HG03159 (cell line): ENCODE results near the gene NCAM1.

Experiments used
- ATAC-seq: cut with Tn5 transposase; IDR thresholded peaks from one replicate; pipeline ENCODE4 v1.9.1; 2021; ENCODE audit warnings: mild to moderate bottlenecking, moderate library complexity; ENCODE audit not compliant: unreplicated experiment

The NCAM1 gene

DNA sequence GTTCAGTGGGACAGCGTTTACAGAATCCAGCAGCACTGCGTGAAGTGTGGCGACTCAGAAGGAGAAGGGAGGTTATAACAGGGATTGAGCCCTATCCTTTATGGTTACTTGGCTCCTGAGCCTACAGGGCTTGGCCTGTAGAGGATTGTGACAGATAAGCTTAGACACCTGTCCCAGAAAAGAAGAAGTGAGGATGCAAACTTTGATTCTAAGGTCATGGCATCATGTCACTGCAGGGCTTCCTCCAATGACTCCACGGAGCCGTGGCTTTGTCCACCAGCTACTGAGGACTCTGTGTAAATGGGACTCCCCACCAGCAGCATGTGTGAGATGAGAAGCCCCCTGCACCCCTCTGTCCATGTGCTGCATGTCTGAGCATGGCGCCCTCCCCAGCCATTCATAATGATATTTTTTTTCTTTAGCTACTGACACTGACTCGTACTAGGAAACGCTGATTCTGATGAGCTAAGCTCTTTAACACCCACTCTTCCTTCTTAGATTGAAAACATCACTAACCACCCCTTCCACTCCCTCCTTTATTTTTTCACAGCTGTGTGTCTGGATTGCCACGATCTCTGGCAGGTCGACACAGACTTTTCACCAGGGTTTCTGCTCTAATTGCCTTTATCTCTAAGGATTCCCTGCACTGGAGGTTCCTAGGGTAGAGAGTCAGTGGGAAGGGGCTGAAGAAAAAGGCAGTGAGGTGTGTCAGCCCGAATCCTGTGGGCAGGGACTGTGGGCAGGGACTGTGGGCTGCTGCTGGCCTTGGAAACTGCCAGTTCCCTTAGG, 287.7 kb downstream of the NCAM1 start:
- no peak for ATAC-seq

GRCh38 chr11:113249491-113249763, 288.2 kb downstream of the NCAM1 start:
- ATAC-seq, result no peak

DNA sequence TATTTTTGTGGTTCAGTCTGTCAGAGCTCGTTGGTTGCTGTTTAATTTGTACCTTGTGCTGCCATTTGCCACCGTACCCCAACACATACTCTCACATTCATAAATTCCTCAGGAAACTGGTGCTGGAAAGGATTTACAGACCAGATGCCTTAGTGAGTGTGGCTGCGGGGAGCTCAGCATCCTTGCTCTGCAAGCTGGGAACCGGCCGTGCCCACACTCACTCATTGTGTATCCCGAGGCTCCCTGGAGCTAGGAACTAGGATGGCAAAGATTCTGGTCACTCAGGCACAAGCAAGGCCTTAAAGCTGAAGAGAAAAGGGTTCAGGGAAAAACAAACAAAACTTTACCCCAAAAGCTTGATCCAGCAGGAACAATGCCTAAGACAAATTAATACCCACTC, 288.6 kb downstream of the NCAM1 start:
- no peak for ATAC-seq

DNA sequence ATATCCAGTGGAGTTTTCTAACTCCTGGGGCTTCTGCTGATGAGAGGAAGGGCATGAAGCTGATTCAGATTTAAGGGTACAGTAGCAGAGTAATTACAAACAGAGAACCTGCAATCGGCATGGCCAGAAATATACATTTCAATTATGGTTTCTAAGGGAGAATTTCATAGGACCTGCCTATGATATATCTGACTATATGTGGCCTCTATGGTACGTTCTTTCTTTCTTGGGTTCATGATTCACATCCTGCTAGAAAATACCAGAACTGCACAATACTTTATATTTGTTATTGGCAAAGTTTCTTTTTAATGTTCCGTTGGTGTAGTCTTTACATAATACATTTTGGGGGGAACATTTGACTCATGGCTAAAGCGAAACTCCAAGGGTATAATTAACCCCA, 290.1 kb downstream of the NCAM1 start:
- no peak for ATAC-seq

- ATAC-seq, result no peak
Measured at GRCh38 chr11:113253406-113253805, 292.2 kb downstream of the NCAM1 start.

DNA sequence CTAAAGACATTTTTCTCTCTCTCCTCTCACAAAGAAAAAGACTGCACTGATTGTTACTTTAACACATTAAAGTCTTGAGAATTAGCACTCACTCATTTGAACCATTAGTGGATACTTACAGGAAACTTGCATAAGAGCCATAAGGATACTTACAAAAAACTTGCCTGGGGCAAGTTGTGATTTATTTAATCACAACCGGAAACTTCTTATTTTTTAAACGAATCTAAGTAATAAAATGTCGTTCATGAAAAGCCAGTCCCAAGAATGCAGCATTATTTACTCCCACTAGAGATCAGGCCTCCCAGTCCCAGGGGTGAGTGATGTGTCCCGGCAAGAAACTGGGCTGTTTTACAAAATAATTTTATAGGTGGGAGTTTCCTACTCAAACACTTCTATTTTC, 293.9 kb downstream of the NCAM1 start:
- no peak for ATAC-seq

GRCh38 chr11:113255741-113256140, 294.5 kb downstream of the NCAM1 start:
- no peak for ATAC-seq

DNA sequence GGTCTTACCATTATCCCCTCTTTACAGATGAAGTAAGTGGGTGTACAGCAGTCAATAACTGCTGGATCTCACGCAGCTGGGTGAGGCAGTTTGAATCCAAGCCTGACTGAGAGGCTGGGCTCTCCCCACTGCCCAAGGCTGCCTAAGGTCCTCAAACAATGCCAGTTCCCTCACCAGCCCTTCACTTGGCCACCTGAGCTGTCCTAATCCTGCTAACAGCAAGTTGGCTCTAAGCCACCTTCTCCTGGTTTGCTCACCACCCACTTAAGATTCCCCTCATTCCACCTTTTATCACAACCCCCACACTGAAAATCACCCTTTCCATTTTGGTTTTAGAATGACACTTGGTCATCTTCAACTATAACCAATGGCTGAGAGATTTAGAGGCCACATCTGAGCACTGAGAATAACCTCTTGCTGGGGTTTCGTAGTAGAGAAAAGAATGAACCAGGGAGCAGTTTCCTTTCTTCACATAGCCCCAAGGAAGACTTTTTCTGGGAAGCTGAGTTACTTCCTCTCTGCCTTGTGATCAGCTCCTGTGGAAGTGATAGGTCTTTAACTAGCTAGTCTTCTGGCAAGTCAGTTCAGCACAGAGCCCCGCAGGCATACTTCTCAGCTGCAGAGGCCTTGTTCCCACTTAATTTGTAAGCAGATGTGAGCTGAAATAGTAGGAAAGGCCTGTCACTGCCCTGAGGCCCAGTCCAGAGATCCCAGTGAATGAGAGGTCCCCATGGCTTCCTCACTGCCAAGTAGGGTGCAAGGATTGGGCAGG, 295.4 kb downstream of the NCAM1 start:
- no peak for ATAC-seq

DNA sequence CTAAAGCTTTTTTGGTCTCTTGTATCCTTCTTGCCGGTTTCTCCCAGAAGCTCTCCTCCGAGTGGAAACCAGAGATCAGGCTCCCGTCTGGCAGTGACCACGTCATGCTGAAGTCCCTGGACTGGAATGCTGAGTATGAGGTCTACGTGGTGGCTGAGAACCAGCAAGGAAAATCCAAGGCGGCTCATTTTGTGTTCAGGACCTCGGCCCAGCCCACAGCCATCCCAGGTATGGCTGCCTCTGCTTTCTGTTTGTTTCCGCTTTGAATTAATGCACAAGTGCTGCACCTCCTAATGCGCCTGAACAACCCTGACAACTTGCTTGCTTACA, 298.8 kb downstream of the NCAM1 start:
- no peak for ATAC-seq

DNA sequence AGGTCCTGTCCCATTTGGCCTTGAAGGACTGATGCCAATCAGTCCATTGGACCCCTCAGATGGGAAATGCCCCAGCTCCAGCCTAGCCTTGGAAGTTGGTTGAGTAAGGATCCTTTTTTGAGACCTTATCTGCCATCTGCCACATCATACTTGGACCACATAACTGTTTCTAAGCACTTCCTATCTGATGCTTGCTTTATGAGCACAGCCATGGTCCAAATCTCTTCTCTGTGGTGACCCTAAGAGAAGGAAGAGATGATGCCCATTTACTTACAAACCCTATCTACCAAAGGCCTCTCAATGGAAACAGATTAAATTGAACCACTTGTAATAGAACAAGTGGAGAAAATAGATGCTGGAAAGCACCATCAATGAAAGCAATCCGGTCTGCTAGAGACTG, 299.3 kb downstream of the NCAM1 start:
- no peak for ATAC-seq

GRCh38 chr11:113261709-113262475, 300.7 kb downstream of the NCAM1 start:
- ATAC-seq, result no peak

DNA sequence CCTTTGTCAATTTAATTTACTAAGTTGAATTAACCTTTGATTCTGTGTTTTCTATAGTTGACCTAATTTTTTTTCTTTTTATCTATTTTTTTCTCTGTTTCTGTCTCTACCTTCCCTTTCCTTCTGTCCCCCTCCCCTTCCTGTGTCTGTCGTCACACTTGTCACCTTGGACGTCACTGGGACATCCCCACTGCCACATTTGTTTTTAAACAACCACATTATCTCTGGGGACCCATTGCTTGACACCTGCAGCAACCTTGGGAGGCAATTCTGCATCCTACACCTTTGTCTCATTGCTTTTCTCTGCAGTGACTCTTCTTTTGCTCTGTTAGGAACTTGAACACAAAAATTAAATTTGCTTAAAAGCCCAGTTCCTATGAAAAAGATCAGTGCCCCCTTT, 301.4 kb downstream of the NCAM1 start:
- no peak for ATAC-seq

- no peak for ATAC-seq
Measured at GRCh38 chr11:113263458-113264259, 302.4 kb downstream of the NCAM1 start.

DNA sequence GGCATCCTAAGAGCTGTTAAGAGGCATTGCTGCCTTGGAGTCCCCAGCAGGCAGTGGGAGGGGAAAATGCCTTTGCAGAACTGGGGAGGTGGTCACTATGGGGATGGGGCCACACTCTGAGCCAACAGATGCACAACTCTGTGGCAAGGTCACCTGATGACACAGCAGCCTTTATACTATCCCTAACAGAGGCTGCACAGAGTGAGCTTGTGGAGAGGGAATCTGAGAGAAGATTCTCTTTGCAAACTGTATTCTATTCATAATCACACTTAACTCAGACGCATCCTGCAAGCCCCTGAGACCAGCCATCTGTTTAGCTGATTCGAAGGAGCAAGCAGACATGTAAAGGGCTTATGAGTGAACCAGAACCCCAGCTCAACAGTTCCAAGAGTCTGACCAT, 304.1 kb downstream of the NCAM1 start:
- ATAC-seq, result no peak

- no peak for ATAC-seq
Measured at GRCh38 chr11:113267493-113267892, 306.3 kb downstream of the NCAM1 start.

- ATAC-seq, result no peak
Measured at GRCh38 chr11:113269096-113269495, 307.9 kb downstream of the NCAM1 start.

DNA sequence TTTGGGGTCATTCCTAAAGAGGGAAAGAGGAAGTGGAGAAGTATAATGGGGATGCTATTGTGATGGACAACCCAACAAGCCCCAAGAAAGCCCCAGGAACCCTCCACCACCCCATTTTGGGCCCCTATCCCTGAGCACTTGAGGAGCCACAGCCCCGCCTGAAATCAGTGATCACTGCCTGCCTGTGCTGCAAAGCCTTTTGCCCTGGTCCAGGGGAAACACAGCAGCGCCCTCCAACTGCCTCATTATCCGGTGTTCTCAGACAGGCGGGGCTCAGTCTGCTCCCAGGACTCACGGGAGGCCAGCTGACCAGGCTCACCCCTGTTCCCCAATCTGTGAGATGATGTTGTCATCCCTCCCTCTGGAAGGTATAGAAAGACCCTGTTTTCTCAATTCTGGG, 308.4 kb downstream of the NCAM1 start:
- no peak for ATAC-seq

DNA sequence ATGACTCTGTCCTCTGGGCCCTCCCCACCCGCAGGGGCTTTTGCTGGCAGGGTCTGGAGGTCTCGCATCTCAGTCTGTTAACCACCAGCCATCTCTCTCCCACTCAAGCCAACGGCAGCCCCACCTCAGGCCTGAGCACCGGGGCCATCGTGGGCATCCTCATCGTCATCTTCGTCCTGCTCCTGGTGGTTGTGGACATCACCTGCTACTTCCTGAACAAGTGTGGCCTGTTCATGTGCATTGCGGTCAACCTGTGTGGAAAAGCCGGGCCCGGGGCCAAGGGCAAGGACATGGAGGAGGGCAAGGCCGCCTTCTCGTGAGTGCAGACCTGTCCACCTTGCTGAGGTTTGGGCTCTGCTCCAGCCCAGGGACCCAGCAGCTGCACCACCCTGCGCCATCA, 308.9 kb downstream of the NCAM1 start:
- no peak for ATAC-seq

DNA sequence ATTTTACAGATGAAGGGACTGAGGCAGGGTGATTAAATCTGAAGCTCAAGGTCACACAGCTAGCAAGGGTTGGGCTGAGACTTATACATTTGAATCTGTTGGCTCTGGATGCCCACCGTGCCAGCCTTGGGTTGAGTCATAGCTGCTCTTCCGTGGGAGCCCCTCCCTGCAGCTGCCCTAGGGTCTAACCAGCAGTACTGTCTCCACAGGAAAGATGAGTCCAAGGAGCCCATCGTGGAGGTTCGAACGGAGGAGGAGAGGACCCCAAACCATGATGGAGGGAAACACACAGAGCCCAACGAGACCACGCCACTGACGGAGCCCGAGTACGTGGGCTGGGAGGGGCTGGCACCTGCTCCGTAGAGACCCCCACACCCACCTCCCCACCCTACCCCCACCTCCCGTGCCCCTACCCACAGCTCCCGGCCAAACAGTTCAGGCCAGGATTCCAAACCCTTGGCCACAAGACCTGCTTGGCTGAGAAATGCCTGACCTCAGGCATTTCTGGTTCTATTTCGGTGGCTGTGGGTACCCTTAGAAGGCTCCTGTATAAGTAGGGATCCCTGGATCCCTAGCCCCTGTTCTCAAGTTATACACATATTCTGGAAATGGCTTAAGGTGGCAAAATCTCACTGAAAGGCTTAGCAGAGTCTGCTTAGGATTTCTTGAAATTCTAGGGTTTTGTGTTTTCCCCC, 310.5 kb downstream of the NCAM1 start:
- ATAC-seq, result no peak

DNA sequence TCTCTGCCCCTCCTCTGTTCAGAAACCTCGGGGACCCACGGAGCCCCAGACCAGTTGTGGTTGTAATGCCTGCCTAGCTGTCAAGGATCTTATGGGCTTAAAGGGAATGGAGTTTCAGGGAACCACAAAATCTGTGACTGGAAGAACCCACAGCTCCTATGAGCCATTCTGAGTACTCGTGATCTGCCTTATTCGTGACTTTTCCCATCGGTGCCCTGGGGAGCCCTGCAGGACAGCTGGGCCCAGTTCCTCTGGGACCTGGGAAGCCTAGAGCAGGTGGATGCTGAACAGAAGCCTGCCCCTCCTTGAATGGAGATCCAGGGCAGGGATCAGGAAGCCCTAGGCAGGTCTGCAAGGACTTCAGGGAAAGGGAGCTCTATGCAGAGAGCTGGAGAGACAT, 311.1 kb downstream of the NCAM1 start:
- ATAC-seq, result no peak
